Measurements from ENCODE around the gene YTHDF2. TPM values are rescaled to one million over a fixed set of nuclear protein-coding genes. Genes with fewer than 3 reads are reported as not detected.

Gene YTHDF2
- total and polyA plus RNA-seq, 2 of the 13 experiments (the other 11 are each of a cell fraction or from before 2014, with no cell fraction given): 48.4 to 59.6 TPM

GRCh38 chr1:28736450-28737306 is at the start of gene YTHDF2 (continued):
- peak; percentile 48; the same call in 1 of the 2 replicates for TF ChIP-seq PRDM15 (CRISPR knock-in tag; IDR thresholded peaks at IDR 0.05)
- TF ChIP-seq ZMAT3 (CRISPR knock-in tag; conservative IDR thresholded peaks at IDR 0.05): peak; percentile 47
- no peak for TF ChIP-seq ZNF160 (CRISPR knock-in tag; IDR thresholded peaks at IDR 0.05)
- peak; percentile 82 for TF ChIP-seq ZBTB7B (CRISPR knock-in tag; IDR thresholded peaks at IDR 0.05)
- TF ChIP-seq, protein P1, sequence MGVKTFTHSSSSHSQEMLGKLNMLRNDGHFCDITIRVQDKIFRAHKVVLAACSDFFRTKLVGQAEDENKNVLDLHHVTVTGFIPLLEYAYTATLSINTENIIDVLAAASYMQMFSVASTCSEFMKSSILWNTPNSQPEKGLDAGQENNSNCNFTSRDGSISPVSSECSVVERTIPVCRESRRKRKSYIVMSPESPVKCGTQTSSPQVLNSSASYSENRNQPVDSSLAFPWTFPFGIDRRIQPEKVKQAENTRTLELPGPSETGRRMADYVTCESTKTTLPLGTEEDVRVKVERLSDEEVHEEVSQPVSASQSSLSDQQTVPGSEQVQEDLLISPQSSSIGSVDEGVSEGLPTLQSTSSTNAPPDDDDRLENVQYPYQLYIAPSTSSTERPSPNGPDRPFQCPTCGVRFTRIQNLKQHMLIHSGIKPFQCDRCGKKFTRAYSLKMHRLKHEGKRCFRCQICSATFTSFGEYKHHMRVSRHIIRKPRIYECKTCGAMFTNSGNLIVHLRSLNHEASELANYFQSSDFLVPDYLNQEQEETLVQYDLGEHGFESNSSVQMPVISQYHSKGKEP (CRISPR knock-in tag; IDR thresholded peaks at IDR 0.05): 0 out of 2 replicates have a peak, but pooled peaks have one; percentile 20
- TF ChIP-seq, protein P2, sequence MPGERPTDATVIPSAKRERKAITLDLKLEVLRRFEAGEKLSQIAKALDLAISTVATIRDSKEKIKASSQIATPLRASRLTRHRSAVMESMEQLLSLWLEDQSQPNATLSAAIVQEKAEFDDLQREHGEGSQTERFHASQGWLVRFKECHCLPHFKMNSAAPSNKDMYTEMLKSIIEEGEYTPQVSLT (CRISPR knock-in tag; IDR thresholded peaks at IDR 0.05; ENCODE audit: borderline replicate concordance, low read depth): no peak
- peak; percentile 76 for TF ChIP-seq NAIF1 (CRISPR knock-in tag; IDR thresholded peaks at IDR 0.05; ENCODE audit: borderline replicate concordance)
- no peak for TF ChIP-seq ZNF432 (CRISPR knock-in tag; IDR thresholded peaks at IDR 0.05; ENCODE audit: borderline replicate concordance)
- no peak for TF ChIP-seq ZNF879 (CRISPR knock-in tag; IDR thresholded peaks at IDR 0.05)
- TF ChIP-seq ATF1 (CRISPR knock-in tag; IDR thresholded peaks at IDR 0.05): 0 out of 2 replicates have a peak, but pooled peaks have one; percentile 23
- peak; percentile 86 for TF ChIP-seq MED1 (CRISPR knock-in tag; IDR thresholded peaks at IDR 0.05)
- peak; percentile 71; the same call in 1 of the 2 replicates for TF ChIP-seq NFKB2 (CRISPR knock-in tag; IDR thresholded peaks at IDR 0.05; ENCODE audit: borderline replicate concordance)
- TF ChIP-seq PPARG (CRISPR knock-in tag; conservative IDR thresholded peaks at IDR 0.05): 0 out of 2 replicates have a peak, but pooled peaks have one; percentile 29
- TF ChIP-seq ZNF580 (CRISPR knock-in tag; IDR thresholded peaks at IDR 0.05; ENCODE audit: borderline replicate concordance, low read depth): peak; percentile 46; the same call in 1 of the 2 replicates
- TF ChIP-seq ZNF430 (CRISPR knock-in tag; IDR thresholded peaks at IDR 0.05): peak; percentile 73; the same call in 1 of the 2 replicates
- TF ChIP-seq JUN (CRISPR knock-in tag; IDR thresholded peaks at IDR 0.05): no peak
- peak; percentile 85 for TF ChIP-seq HNRNPLL (IDR thresholded peaks at IDR 0.05; ENCODE audit: low read depth, low read length, poor library complexity, severe bottlenecking)
- TF ChIP-seq SALL2 (CRISPR knock-in tag; IDR thresholded peaks at IDR 0.05): peak; percentile 89
- TF ChIP-seq TGIF2 (CRISPR knock-in tag; IDR thresholded peaks at IDR 0.05): no peak; the same call in 1 of the 2 replicates
- peak; percentile 72; the same call in 1 of the 2 replicates for TF ChIP-seq EEA1 (CRISPR knock-in tag; IDR thresholded peaks at IDR 0.05; ENCODE audit: borderline replicate concordance)
- TF ChIP-seq MIXL1 (CRISPR knock-in tag; IDR thresholded peaks at IDR 0.05): peak; percentile 72; the same call in 1 of the 2 replicates
- TF ChIP-seq TRIM24 (CRISPR knock-in tag; IDR thresholded peaks at IDR 0.05): no peak

Measured in HepG2 (cell line).